ENCODE data around the gene RBMY1A1.
"Not testable (repeated sequence)": the region's sequence is repeated elsewhere in the genome, so short reads cannot be mapped to it uniquely, and the experiment has no call there.

- not testable (repeated sequence) for TF ChIP-seq CTCF (IDR thresholded peaks at IDR 0.05); JUN (IDR thresholded peaks at IDR 0.05); JUNB (IDR thresholded peaks at IDR 0.05); SMC3 (IDR thresholded peaks at IDR 0.05); POLR2A (IDR thresholded peaks at IDR 0.05; ENCODE audit: low read length); NR3C1 (IDR thresholded peaks at IDR 0.05); EP300 (IDR thresholded peaks at IDR 0.05); HES2 (IDR thresholded peaks at IDR 0.05)
Observed at GRCh38 chrY:21559316-21559984, 24.8 kb downstream of the RBMY1A1 start.
